CD14-positive monocyte (primary cell): Measurements from ENCODE around the gene TVP23C. TPM values are rescaled to one million over a fixed set of nuclear protein-coding genes. Genes with fewer than 3 reads are reported as not detected.
A peak's percentile ranks its signal among the peaks of the same experiment; 100 is the strongest.

Source experiments
- DNase-seq, 3 donors: peaks; one replicate each; pipeline ENCODE4 v3.0.0-alpha.2; 2011 to 2022
- H2AFZ ChIP-seq: 2 replicates; pipeline ENCODE4 v1.6.0; 2012; ENCODE audit warnings: mild to moderate bottlenecking, low read depth, low read length, inconsistent platforms; ENCODE audit not compliant: insufficient read depth, poor library complexity, severe bottlenecking
- H3K27ac ChIP-seq, 2 donors: 1 replicate in 1 of 2; 2 replicates in 1 of 2; pipeline ENCODE4 v1.5.1; 2012 to 2013; ENCODE audit warnings: low read length in 2 of 2, control low read depth in 1 of 2, inconsistent platforms in 1 of 2, low read depth in 1 of 2, mild to moderate bottlenecking in 1 of 2
- H3K27me3 ChIP-seq, 2 donors: one replicate each; pipeline versions ENCODE4 v1.6.0 to v1.6.1; 2011 to 2013; ENCODE audit warnings: low read length in 2 of 2; ENCODE audit not compliant: control insufficient read depth in 2 of 2, insufficient read depth in 2 of 2
- H3K36me3 ChIP-seq, 2 donors: replicated peaks in 1 of 2; 1 replicate in 1 of 2; 2 replicates in 1 of 2; pipeline versions ENCODE4 v1.5.1 to v1.6.1; 2012 to 2013; ENCODE audit warnings: low read length in 2 of 2, control low read depth in 1 of 2, inconsistent platforms in 1 of 2, mild to moderate bottlenecking in 1 of 2; ENCODE audit not compliant: insufficient read depth in 2 of 2, control insufficient read depth in 1 of 2
- H3K4me1 ChIP-seq, 2 donors: 1 replicate in 1 of 2; 2 replicates in 1 of 2; pipeline versions ENCODE4 v1.5.1 to v1.6.1; 2012 to 2013; ENCODE audit warnings: low read length in 2 of 2, control low read depth in 1 of 2, inconsistent platforms in 1 of 2, mild to moderate bottlenecking in 1 of 2, moderate library complexity in 1 of 2; ENCODE audit not compliant: insufficient read depth in 2 of 2, control insufficient read depth in 1 of 2
- H3K4me2 ChIP-seq: replicated peaks from 2 replicates; pipeline ENCODE3; 2012; ENCODE audit warnings: low read length, moderate library complexity, mild to moderate bottlenecking; ENCODE audit not compliant: poor library complexity, severe bottlenecking; ENCODE audit errors: extremely low read depth
- H3K4me3 ChIP-seq, 3 experiments: fragments of 200-600 bp in 1 of 3; sonication (generic) in 1 of 3; replicated peaks in 1 of 3; 1 replicate in 2 of 3; 2 replicates in 1 of 3; pipeline ENCODE4 v1.5.1; 2011 to 2013; ENCODE audit warnings: low read length in 3 of 3, mild to moderate bottlenecking in 3 of 3, control low read depth in 2 of 3, low read depth in 2 of 3, inconsistent platforms in 1 of 3, moderate library complexity in 1 of 3
- H3K79me2 ChIP-seq: 2 replicates; pipeline ENCODE4 v1.6.0; 2012; ENCODE audit warnings: mild to moderate bottlenecking, control low read depth, inconsistent platforms, low read length, moderate library complexity; ENCODE audit not compliant: insufficient read depth
- H3K9ac ChIP-seq: 2 replicates; pipeline ENCODE4 v1.6.0; 2017; ENCODE audit warnings: low read length, mild to moderate bottlenecking; ENCODE audit not compliant: insufficient read depth, poor library complexity, severe bottlenecking
- H3K9me3 ChIP-seq, 2 donors: replicated peaks in 1 of 2; 1 replicate in 1 of 2; 2 replicates in 1 of 2; pipeline versions ENCODE4 v1.5.1 to v1.6.1; 2012 to 2013; ENCODE audit warnings: low read length in 2 of 2, control low read depth in 1 of 2; ENCODE audit not compliant: control insufficient read depth in 1 of 2, insufficient read depth in 1 of 2
- H4K20me1 ChIP-seq: 2 replicates; pipeline ENCODE4 v1.6.0; 2012; ENCODE audit warnings: mild to moderate bottlenecking, low read length, control low read depth, moderate library complexity; ENCODE audit not compliant: insufficient read depth
- H3K27ac Mint-ChIP-seq, 7 donors: one replicate each; pipeline ENCODE4 v1.8.0; 2020; ENCODE audit warnings: mild to moderate bottlenecking in 7 of 7, mixed read lengths in 7 of 7, moderate library complexity in 6 of 7, inconsistent platforms in 2 of 7
- H3K27me3 Mint-ChIP-seq, 3 donors: one replicate each; pipeline ENCODE4 v1.8.0; 2021 to 2022; ENCODE audit warnings: low read depth in 3 of 3, mild to moderate bottlenecking in 3 of 3, mixed read lengths in 3 of 3, moderate library complexity in 3 of 3, inconsistent platforms in 1 of 3
- H3K36me3 Mint-ChIP-seq, 2 donors: one replicate each; pipeline ENCODE4 v1.8.0; 2020; ENCODE audit warnings: mixed read lengths in 2 of 2, inconsistent platforms in 1 of 2, mild to moderate bottlenecking in 1 of 2
- H3K4me1 Mint-ChIP-seq: one replicate; pipeline ENCODE4 v1.8.0; 2020; ENCODE audit warnings: mild to moderate bottlenecking, mixed read lengths
- H3K4me3 Mint-ChIP-seq, 2 donors: one replicate each; pipeline ENCODE4 v1.8.0; 2020; ENCODE audit warnings: mild to moderate bottlenecking in 2 of 2, mixed read lengths in 2 of 2, moderate library complexity in 1 of 2
- H3K9me3 Mint-ChIP-seq, 7 donors: one replicate each; pipeline ENCODE4 v1.8.0; 2020 to 2022; ENCODE audit warnings: mixed read lengths in 7 of 7, mild to moderate bottlenecking in 6 of 7, moderate library complexity in 6 of 7, inconsistent platforms in 2 of 7
- WGBS: methylation state at CpG from one replicate; pipeline ENCODE4 v1.1.5; 2013; ENCODE audit warnings: missing lambda C conversion rate; ENCODE audit not compliant: insufficient coverage; 5-methylcytosine and 5-hydroxymethylcytosine counted together
- intact Hi-C, 2 donors: fragments of 100-400 bp; cut with micrococcal nuclease; formaldehyde crosslinking; loops; one replicate each; pipeline versions ENCODE4 v1.15.0 to v1.15.1; 2023
- polyA plus RNA-seq, 3 donors: library from polyadenylated mRNA; depleted of rRNA in 1 of 3; unstranded in 2 of 3; stranded (reverse) in 1 of 3; fragments of 300-500 nt in 2 of 3; fragments of >200 nt in 1 of 3; fragmentation: Illumina TruSeq in 2 of 3; gene quantifications; 1 replicate in 2 of 3; 2 replicates in 1 of 3; pipeline ENCODE4 v1.2.3, GENCODE V29; 2012 to 2021
- TF ChIP-seq, protein P1 (sequence below): fragments of 200-600 bp; IDR thresholded peaks from one replicate; pipeline ENCODE4 v1.8.0; 2022; ENCODE audit warnings: antibody characterized with exemption, mild to moderate bottlenecking

The TVP23C gene
- polyA plus RNA-seq, 3 donors, result 0.88 to 3.3 (median 1.4) TPM

DNA sequence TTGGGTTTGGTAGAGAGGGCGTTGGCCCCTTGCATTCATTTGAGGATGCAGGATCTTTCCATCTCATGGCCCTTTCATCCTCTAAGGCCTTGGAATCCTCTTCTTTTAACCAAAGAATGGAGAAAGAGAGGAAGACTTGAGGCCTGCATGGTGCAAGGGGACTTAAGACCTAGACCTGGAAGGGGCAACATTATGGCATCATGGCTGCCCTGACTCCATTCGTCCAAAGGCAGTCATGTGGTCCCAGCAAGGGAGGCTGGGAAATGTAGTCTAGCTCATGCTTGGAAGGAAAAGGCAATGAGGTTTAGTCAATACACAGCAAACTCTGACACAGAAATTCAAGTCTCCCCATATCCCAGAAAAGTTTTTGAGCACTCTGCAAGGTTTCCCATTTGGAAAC, 65.2 kb downstream of the TVP23C start:
- Histone ChIP-seq H2AFZ (no peak overlapping the region), H3K79me2 (no peaks in the 10 kb centered on the region), H3K4me1 (peaks cover 11% of the 10 kb centered on the region in 2 donors), H3K36me3 (no peaks in the 10 kb centered on the region), H4K20me1 (no peaks in the 10 kb centered on the region), H3K9me3 (no peaks in the 10 kb centered on the region), H3K9ac (no peak overlapping the region), H3K27ac (no peak overlapping the region), H3K4me3 (no peak overlapping the region), H3K4me2 (no peak overlapping the region), H3K27me3 (no peaks in the 10 kb centered on the region)
- Mint-ChIP-seq H3K27me3 (peaks cover 0 to 3% (median 0%) of the 10 kb centered on the region in 3 donors), H3K4me1 (peaks cover 9% of the 10 kb centered on the region), H3K36me3 (peaks cover 0 to 3% of the 10 kb centered on the region in 2 donors), H3K9me3 (peaks cover 0 to 2% (median 0%) of the 10 kb centered on the region in 7 donors), H3K4me3 (no peak overlapping the region), H3K27ac (no peak overlapping the region)
- intact Hi-C loops, result no loop called here
- WGBS, result no CpG with 5 or more reads among the region's 2 CpGs
- TF ChIP-seq, protein P1, sequence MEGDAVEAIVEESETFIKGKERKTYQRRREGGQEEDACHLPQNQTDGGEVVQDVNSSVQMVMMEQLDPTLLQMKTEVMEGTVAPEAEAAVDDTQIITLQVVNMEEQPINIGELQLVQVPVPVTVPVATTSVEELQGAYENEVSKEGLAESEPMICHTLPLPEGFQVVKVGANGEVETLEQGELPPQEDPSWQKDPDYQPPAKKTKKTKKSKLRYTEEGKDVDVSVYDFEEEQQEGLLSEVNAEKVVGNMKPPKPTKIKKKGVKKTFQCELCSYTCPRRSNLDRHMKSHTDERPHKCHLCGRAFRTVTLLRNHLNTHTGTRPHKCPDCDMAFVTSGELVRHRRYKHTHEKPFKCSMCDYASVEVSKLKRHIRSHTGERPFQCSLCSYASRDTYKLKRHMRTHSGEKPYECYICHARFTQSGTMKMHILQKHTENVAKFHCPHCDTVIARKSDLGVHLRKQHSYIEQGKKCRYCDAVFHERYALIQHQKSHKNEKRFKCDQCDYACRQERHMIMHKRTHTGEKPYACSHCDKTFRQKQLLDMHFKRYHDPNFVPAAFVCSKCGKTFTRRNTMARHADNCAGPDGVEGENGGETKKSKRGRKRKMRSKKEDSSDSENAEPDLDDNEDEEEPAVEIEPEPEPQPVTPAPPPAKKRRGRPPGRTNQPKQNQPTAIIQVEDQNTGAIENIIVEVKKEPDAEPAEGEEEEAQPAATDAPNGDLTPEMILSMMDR, result no peak
- no peak for DNase-seq

DNA sequence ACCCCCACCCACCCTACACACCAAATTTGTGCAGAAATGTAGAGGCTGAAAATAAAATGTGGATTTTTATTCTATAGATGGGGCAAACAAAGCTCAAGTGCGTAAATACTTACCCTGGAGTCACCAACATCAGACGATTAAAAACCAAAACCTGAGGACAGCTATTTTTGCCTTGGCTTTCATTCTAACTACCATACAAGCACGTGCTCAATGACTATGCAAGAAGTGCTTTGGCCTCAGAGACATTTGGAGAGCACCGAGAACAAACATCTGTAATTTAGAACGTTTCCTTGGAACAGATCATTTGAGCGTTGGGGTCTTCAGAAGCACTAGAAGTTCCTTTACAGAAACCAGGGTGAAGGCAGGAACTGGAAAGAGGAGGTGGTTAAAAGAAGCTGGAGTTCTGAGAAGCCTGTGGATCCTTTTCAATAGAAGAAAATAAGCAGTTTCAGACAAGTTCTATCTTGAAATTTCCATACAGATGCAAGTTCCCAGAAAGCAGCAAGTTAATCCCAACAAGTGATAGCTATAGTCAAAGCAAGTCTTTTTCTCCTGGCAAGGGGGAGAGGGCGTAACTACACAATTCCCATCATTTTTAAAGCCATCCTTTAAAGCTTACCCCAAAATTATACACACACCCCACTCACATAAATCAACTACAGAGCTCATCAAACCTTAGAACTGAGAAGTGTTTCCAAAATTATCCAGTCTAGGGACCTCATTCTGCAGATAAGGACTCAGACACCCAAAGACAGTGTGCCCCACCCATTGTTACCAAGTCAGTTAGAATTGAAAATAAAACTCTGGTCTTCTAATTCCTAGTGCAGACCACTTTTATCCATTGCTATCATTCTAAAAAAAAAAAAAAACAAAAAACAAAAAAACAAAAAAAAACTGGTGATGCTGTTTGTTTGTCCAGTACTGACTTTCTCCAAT, 66.3 kb downstream of the TVP23C start:
- peak overlapping the region in 1 of 7 donors; percentile 9 for H3K27ac Mint-ChIP-seq
- no peak overlapping the region for H3K4me3 Mint-ChIP-seq
- TF ChIP-seq, protein P1, result no peak

More for the DNA sequence above, 66.3 kb downstream of the TVP23C start:
- no peak overlapping the region for H3K4me2 ChIP-seq
- H3K79me2 ChIP-seq, result no peaks in the 10 kb centered on the region
- DNase-seq, result no peak
- H3K27me3 ChIP-seq, result no peaks in the 10 kb centered on the region
- no peaks in the 10 kb centered on the region for H4K20me1 ChIP-seq
- H3K9ac ChIP-seq, result no peak overlapping the region
- H3K4me1 ChIP-seq, result peaks cover under 1% of the 10 kb centered on the region in 2 donors
- Mint-ChIP-seq H3K9me3 (peaks cover 0 to 2% (median 0%) of the 10 kb centered on the region in 7 donors), H3K36me3 (peaks cover 0 to 3% of the 10 kb centered on the region in 2 donors), H3K4me1 (peaks cover 1% of the 10 kb centered on the region), H3K27me3 (no peaks in the 10 kb centered on the region)
- H3K36me3 ChIP-seq, result no peaks in the 10 kb centered on the region
- WGBS, result 96% methylated on average over 4 of the region's 7 CpGs
- no peak overlapping the region for H2AFZ ChIP-seq
- no peaks in the 10 kb centered on the region for H3K9me3 ChIP-seq
- intact Hi-C loops, result no loop called here
- H3K4me3 ChIP-seq, result no peak overlapping the region
- H3K27ac ChIP-seq, result no peak overlapping the region
